ENCODE results near the gene CLCN3. TPM values are rescaled to one million over a fixed set of nuclear protein-coding genes. Genes with fewer than 3 reads are reported as not detected.

CLCN3 gene
- 30.1 and 38.7 TPM in 2 replicates for total RNA-seq

DNA sequence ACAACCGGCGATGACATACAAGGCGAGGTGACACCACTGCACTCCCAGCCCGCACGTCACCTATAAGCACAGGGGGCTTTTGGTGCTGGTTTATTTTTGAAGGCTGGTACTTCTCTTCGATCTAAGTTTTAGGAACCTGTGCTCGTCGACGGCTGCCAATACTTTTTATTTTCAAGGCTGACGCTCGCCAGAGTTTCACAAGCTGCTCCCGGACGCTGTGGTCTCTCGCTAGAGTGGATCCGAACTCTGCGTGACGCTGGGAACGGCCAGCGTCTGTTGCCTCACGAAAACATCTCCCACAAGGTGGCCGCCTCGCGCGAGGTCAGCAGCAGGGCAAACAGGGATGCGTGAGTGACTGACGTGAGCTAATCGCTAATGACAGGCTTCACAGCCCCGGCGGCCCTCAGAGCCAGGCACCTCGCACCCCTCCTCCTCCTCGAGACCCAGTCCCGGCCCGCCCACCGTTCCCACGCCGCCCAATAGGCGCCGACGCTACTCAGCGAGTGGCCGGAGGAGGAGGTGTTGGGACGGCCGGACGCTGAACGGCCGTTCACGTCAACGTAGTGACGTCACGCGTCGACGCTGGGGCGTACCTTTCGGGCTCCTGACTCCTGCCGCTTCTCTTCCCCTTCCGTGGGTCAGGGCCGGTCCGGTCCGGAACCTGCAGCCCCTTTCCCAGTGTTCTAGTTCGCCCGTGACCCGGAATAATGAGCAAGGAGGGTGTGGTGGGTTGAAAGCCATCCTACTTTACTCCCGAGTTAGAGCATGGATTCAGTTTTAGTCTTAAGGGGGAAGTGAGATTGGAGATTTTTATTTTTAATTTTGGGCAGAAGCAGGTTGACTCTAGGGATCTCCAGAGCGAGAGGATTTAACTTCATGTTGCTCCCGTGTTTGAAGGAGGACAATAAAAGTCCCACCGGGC is at the start of gene CLCN3:
Gene CLCN3, plus strand, starts transcription at position 621 of the 922 bp plus-strand sequence. CDS start 15,351 bp downstream, outside the sequence.

DNA sequence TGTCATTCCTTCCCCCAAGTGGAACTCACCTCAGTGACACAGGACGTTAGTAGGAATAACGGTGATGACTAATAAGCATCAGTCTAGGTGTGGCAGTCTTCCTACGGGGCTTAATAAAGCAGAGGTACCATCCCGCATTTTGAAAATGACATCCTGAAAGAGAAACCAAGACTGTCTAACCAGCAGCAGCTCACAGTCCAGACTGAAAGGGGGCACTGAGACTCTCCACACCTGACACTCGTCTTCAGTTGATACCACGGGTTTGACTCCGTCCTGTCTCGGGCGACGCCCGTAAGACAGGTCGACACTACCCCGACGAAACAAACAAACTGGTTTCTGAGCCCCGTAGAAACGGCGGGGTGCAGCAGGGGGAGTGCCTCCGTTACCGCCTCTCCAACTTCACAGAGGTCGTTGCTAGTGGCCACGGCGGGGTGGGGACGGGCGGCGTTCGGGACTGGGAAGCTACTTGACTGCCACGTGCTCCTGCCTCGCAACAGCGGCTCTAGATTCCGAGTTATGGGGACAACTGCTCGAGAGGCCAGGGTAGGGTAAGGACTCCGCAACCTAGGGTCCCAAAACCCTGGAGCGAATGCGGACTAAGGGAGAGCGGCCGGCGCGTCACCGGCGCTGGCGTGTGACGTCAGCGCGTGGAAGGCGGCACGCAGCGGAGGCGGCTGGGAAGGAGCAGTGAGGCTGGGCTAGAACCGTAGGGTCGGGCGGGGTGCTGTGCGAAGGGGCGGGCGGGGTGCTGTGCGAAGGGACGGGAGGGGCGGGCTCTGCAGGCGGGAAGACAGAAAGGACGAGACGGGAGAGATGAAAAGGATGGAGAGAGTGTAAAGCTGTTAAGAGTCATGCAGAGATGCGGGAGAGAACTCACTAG is 8.1 kb upstream of the CLCN3 start, which contains the start of gene NEK1:
Gene NEK1, minus strand, starts transcription at position 593 of the 880 bp plus-strand sequence. CDS start 9,953 bp downstream, outside the sequence.

GRCh38 chr4:169757575-169758184 is 137.3 kb downstream of the CLCN3 start, which contains the start of gene HPF1:
Gene HPF1 (minus strand): TSS chr4:169757944. CDS start chr4:169757877, 67 bp downstream.

Other genes starting within 250 kb of the CLCN3 start
- gene NEK1, start 8.0 kb upstream of the CLCN3 start, total RNA-seq = 6.6 and 9.6 TPM in 2 replicates
- 19.0 and 23.9 TPM in 2 replicates for gene HPF1, start 137.4 kb downstream of the CLCN3 start, total RNA-seq

Data from subcutaneous preadipocyte (primary cell).